ENCODE data around the gene SORT1.

SORT1 gene

DNA sequence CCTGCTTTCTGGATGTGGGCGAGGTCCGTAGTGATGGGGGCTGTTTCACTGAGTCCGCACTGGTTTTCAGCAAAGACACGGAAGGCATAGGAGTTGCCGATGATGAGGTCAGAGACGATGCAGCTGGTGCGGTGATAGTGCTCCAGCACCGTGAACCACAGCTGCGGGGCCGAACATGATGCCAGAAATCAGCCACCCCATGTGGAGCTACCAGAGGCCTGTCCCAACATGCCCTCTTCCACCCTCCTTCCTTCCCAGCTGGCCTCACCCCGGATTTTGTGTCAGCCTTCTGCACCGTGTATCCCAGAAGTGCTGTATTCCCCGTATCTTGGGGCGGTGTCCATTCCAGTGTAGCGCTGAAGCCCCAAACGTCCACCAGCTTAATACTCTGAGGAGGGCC, 100.9 kb downstream of the SORT1 start:
- no peaks in the 10 kb centered on the region for H3K9me3 ChIP-seq
- H3K27me3 ChIP-seq = no peaks in the 10 kb centered on the region
- H3K4me3 ChIP-seq (ENCODE audit: low read depth, low read length) = no peak overlapping the region
- TF ChIP-seq, protein P1, sequence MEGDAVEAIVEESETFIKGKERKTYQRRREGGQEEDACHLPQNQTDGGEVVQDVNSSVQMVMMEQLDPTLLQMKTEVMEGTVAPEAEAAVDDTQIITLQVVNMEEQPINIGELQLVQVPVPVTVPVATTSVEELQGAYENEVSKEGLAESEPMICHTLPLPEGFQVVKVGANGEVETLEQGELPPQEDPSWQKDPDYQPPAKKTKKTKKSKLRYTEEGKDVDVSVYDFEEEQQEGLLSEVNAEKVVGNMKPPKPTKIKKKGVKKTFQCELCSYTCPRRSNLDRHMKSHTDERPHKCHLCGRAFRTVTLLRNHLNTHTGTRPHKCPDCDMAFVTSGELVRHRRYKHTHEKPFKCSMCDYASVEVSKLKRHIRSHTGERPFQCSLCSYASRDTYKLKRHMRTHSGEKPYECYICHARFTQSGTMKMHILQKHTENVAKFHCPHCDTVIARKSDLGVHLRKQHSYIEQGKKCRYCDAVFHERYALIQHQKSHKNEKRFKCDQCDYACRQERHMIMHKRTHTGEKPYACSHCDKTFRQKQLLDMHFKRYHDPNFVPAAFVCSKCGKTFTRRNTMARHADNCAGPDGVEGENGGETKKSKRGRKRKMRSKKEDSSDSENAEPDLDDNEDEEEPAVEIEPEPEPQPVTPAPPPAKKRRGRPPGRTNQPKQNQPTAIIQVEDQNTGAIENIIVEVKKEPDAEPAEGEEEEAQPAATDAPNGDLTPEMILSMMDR (IDR thresholded peaks at IDR 0.05; ENCODE audit: low read depth, low read length) = no peak
- H3K4me1 ChIP-seq = peaks cover 16% of the 10 kb centered on the region
- no peaks in the 10 kb centered on the region for H3K36me3 ChIP-seq
- no peak for DNase-seq

DNA sequence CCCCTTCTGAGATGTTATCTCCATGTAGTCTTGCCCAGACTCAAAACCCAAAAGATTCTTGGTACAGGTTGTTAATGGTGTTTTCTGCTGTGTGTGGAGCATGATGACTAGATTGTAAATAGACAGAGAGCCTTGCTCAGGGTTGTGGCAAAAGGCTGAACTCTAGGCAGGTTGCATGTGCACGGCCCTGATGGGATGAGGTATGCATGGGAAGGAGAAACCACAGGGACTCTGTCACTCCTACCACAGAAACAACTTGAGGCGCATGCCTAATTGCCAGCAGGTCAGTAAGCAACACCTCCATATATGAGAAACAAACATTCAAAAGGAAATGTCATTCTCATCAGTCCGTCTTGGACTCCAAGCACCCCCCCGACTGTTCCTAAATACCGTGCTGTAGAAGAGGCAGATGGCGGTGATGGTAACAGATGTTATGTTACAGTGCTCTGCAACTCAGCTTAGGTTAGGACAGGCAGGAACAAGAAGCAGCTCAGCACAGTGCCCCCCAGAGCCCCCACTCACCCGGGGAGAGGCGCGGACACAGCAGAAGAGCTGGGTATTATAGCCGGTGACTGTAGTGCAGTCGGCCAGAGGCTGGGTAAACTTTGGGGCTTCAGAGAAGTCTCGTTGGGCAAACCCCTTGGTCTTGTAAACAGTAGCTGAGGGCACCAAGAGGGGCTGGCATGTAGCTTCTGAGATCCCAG, 101.9 kb downstream of the SORT1 start:
- H3K27me3 ChIP-seq = no peaks in the 10 kb centered on the region
- TF ChIP-seq, protein P1 (IDR thresholded peaks at IDR 0.05; ENCODE audit: low read depth, low read length) = no peak
- H3K9me3 ChIP-seq = no peaks in the 10 kb centered on the region
- H3K36me3 ChIP-seq = no peaks in the 10 kb centered on the region
- H3K4me1 ChIP-seq = peaks cover 16% of the 10 kb centered on the region
- no peak for DNase-seq
- no peak overlapping the region for H3K4me3 ChIP-seq (ENCODE audit: low read depth, low read length)

DNA sequence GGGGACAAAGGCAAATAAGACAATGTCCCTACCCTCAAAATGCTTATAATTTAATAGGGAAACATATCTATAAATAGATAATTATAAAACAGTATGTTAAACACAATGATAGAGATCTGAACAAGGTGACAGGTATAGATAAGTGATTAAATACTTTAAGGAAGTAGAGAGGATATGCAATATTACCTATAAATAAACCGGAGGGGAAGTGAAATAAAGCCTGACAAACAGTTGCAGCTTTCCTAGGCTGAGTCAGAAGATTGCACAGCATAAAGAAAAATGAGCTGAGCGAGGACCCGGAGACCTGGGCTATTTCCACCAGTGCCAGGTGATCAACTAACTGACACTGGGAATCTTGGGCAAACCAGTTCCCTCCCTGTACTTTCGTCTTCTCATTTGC, 103.2 kb downstream of the SORT1 start:
- TF ChIP-seq, protein P1 (IDR thresholded peaks at IDR 0.05; ENCODE audit: low read depth, low read length) = no peak
- Histone ChIP-seq H3K4me3 (ENCODE audit: low read depth, low read length) (no peak overlapping the region), H3K4me1 (peaks cover 16% of the 10 kb centered on the region), H3K27me3 (no peaks in the 10 kb centered on the region), H3K36me3 (no peaks in the 10 kb centered on the region), H3K9me3 (no peaks in the 10 kb centered on the region)
- no peak for DNase-seq

DNA sequence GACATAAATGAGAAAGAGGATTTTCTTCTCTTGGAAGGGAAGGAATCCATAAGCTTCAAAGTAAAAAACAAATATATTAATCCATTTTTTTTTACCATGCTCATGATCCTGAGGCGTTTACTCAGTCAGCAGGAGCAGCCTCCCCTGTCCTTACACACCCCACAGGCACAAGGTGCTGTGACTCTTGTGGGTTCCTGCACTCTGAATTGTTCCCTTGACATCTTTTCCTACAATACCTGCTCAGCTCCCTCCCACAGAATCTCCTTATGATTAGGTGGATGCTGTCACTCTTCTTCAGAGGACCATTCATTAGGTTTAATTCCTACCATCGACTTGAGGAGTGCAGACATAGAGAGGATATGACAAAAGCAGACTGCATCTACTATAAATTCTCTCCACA, 104.7 kb downstream of the SORT1 start:
- Histone ChIP-seq H3K36me3 (no peaks in the 10 kb centered on the region), H3K4me3 (ENCODE audit: low read depth, low read length) (no peak overlapping the region), H3K27me3 (no peaks in the 10 kb centered on the region), H3K4me1 (peaks cover 1% of the 10 kb centered on the region; the same call in 1 of the 2 replicates), H3K9me3 (no peaks in the 10 kb centered on the region)
- TF ChIP-seq, protein P1 (IDR thresholded peaks at IDR 0.05; ENCODE audit: low read depth, low read length) = no peak
- no peak for DNase-seq

DNA sequence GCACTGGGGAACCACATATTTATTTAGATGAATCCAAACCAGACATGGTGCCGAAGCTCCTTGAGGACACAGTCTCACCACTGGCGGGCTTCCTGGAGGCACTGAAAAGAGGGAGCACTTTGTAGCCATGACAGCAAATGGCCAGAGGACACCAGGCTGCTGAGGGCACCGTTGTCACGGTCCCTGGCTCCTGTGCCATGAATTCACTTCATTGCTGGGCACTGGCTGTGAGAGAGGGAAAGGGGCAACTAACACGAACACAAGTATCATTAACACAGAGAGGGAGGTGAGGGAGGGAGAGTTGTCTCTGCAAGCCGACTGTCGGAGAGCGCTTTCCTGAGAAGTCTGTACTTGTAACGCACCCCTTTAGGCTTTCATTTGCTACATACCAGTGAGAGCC, 105.4 kb downstream of the SORT1 start:
- TF ChIP-seq, protein P1 (IDR thresholded peaks at IDR 0.05; ENCODE audit: low read depth, low read length) = no peak
- DNase-seq = no peak
- H3K4me3 ChIP-seq (ENCODE audit: low read depth, low read length) = no peak overlapping the region
- no peaks in the 10 kb centered on the region for H3K9me3 ChIP-seq
- no peaks in the 10 kb centered on the region for H3K27me3 ChIP-seq
- H3K4me1 ChIP-seq = no peaks in the 10 kb centered on the region
- no peaks in the 10 kb centered on the region for H3K36me3 ChIP-seq

DNA sequence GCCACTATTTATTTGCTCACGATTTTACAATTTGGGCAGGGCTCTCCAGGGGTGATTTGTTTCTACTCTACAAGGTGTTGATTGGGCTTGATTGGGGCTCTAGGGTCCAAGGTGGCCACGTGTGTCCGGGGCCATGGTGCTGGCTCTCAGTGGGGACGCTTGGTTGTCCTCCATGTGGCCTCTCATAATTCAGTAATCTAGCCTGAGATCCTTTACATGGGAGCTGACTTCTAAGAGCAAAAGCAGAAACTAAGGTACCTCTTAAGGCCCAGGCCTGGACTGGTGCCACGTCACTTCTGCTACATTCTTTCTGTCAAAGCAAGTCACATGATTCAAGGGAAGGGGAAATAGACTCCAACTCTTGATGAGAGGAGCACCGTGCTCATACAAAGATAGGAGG, 106.7 kb downstream of the SORT1 start:
- H3K4me1 ChIP-seq = no peaks in the 10 kb centered on the region
- TF ChIP-seq, protein P1 (IDR thresholded peaks at IDR 0.05; ENCODE audit: low read depth, low read length) = no peak
- H3K27me3 ChIP-seq = no peaks in the 10 kb centered on the region
- H3K36me3 ChIP-seq = no peaks in the 10 kb centered on the region
- no peak overlapping the region for H3K4me3 ChIP-seq (ENCODE audit: low read depth, low read length)
- no peak for DNase-seq
- no peaks in the 10 kb centered on the region for H3K9me3 ChIP-seq
